ENCODE results near the gene SLC25A17. TPM values are rescaled to one million over a fixed set of nuclear protein-coding genes. Genes with fewer than 3 reads are reported as not detected.
"Not testable (repeated sequence)": the region's sequence is repeated elsewhere in the genome, so short reads cannot be mapped to it uniquely, and the experiment has no call there.

Gene SLC25A17
- total and polyA plus RNA-seq, 4 experiments from 2014 or later: 15.4 to 19.5 (median 16.5) TPM

- Mint-ChIP-seq H3K27me3 (no peaks in the 10 kb centered on the region), H3K27ac (no peak overlapping the region)
- intact Hi-C loops (cut with micrococcal nuclease): no loop called here
These were observed 59.8 kb downstream of the SLC25A17 start for GRCh38 chr22:40759294-40759840.

GRCh38 chr22:40758851-40759250 lies 60.3 kb downstream of the SLC25A17 start:
- H3K4me3 ChIP-seq (ENCODE audit: low read length in 2 of 2); H3K27ac ChIP-seq (ENCODE audit: low read depth, low read length); H3K27me3 ChIP-seq (ENCODE audit: insufficient read depth, low read length); DNase-seq; H3K9me3 Mint-ChIP-seq; H3K4me1 Mint-ChIP-seq; H3K36me3 ChIP-seq (ENCODE audit: insufficient read depth, low read length); H3K9me3 ChIP-seq (ENCODE audit: control insufficient read depth in 1 of 2, low read length in 2 of 2); H3K4me1 ChIP-seq (ENCODE audit: insufficient read depth, low read length); H3K36me3 Mint-ChIP-seq; intact Hi-C loops (cut with micrococcal nuclease); H3K27me3 Mint-ChIP-seq; H3K4me3 Mint-ChIP-seq: not testable (repeated sequence)
- peak overlapping the region in 1 of 7 donors; percentile 46 for H3K27ac Mint-ChIP-seq
- ChIA-PET POLR2A (ENCODE audit: partially characterized antibody) (interaction anchor here (0.5 to 5.4 kb wide), 4 partner anchors 12 to 690 kb away, joined by 3 to 63 read pairs (median 4); no protein-coding TSS in a partner anchor), CTCF (ENCODE audit: partially characterized antibody) (interaction anchor here (0.6 to 3.0 kb wide), 15 partner anchors 8 to 332 kb away, joined by 3 to 15 read pairs (median 4); no protein-coding TSS in a partner anchor)

More at GRCh38 chr22:40759294-40759840, 59.8 kb downstream of the SLC25A17 start:
- no peaks in the 10 kb centered on the region for H3K9me3 Mint-ChIP-seq
- no peak overlapping the region for H3K4me3 Mint-ChIP-seq
- ChIA-PET POLR2A (ENCODE audit: partially characterized antibody) (interaction anchor here (0.5 to 5.4 kb wide), 6 partner anchors 12 to 689 kb away, joined by 3 to 63 read pairs (median 4); no protein-coding TSS in a partner anchor), CTCF (ENCODE audit: partially characterized antibody) (interaction anchor here (0.6 to 3.0 kb wide), 17 partner anchors 9 to 332 kb away, joined by 3 to 15 read pairs (median 4); no protein-coding TSS in a partner anchor)
- H3K36me3 Mint-ChIP-seq: no peaks in the 10 kb centered on the region
- no peak overlapping the region for H3K4me3 ChIP-seq (ENCODE audit: low read length in 2 of 2)
- peaks cover 4% of the 10 kb centered on the region for H3K4me1 ChIP-seq (ENCODE audit: insufficient read depth, low read length)
- H3K4me1 Mint-ChIP-seq: peaks cover 2 to 4% (median 3%) of the 10 kb centered on the region in 4 donors
- H3K27me3 ChIP-seq (ENCODE audit: insufficient read depth, low read length): no peaks in the 10 kb centered on the region
- H3K36me3 ChIP-seq (ENCODE audit: insufficient read depth, low read length): no peaks in the 10 kb centered on the region
- no peak overlapping the region for H3K27ac ChIP-seq (ENCODE audit: low read depth, low read length)
- no peak for DNase-seq
- no peaks in the 10 kb centered on the region for H3K9me3 ChIP-seq (ENCODE audit: control insufficient read depth in 1 of 2, low read length in 2 of 2)

- Mint-ChIP-seq H3K4me3 (no peak overlapping the region), H3K9me3 (no peaks in the 10 kb centered on the region), H3K27ac (peak overlapping the region in 1 of 7 donors; percentile 57), H3K36me3 (no peaks in the 10 kb centered on the region), H3K4me1 (peaks cover 0 to 2% (median under 1%) of the 10 kb centered on the region in 4 donors), H3K27me3 (no peaks in the 10 kb centered on the region)
- no peaks in the 10 kb centered on the region for H3K36me3 ChIP-seq (ENCODE audit: insufficient read depth, low read length)
- intact Hi-C loops (cut with micrococcal nuclease): no loop called here
- DNase-seq: no peak
- no peak overlapping the region for H3K27ac ChIP-seq (ENCODE audit: low read depth, low read length)
- POLR2A ChIA-PET (ENCODE audit: partially characterized antibody): interaction anchor here (1.3 to 5.4 kb wide), 2 partner anchors 74 to 99 kb away, joined by 3 to 63 read pairs; partner anchors contain the start of gene XPNPEP3
- no peaks in the 10 kb centered on the region for H3K4me1 ChIP-seq (ENCODE audit: insufficient read depth, low read length)
- H3K4me3 ChIP-seq (ENCODE audit: low read length in 2 of 2): no peak overlapping the region
- CTCF ChIA-PET (ENCODE audit: partially characterized antibody): interaction anchor here (0.9 to 3.0 kb wide), 7 partner anchors 14 to 112 kb away, joined by 3 to 15 read pairs (median 5); no protein-coding TSS in a partner anchor
- H3K27me3 ChIP-seq (ENCODE audit: insufficient read depth, low read length): no peaks in the 10 kb centered on the region
- H3K9me3 ChIP-seq (ENCODE audit: control insufficient read depth in 1 of 2, low read length in 2 of 2): no peaks in the 10 kb centered on the region
These were observed 60.8 kb downstream of the SLC25A17 start for GRCh38 chr22:40758390-40758789.

- Mint-ChIP-seq H3K9me3 (no peaks in the 10 kb centered on the region), H3K27ac (no peak overlapping the region), H3K36me3 (no peaks in the 10 kb centered on the region), H3K4me3 (no peak overlapping the region), H3K4me1 (peaks cover 0 to 1% (median 0%) of the 10 kb centered on the region in 4 donors), H3K27me3 (no peaks in the 10 kb centered on the region)
- Histone ChIP-seq H3K4me1 (ENCODE audit: insufficient read depth, low read length) (no peaks in the 10 kb centered on the region), H3K27me3 (ENCODE audit: insufficient read depth, low read length) (no peaks in the 10 kb centered on the region), H3K36me3 (ENCODE audit: insufficient read depth, low read length) (no peaks in the 10 kb centered on the region), H3K4me3 (ENCODE audit: low read length in 2 of 2) (no peak overlapping the region), H3K27ac (ENCODE audit: low read depth, low read length) (no peak overlapping the region), H3K9me3 (ENCODE audit: control insufficient read depth in 1 of 2, low read length in 2 of 2) (no peaks in the 10 kb centered on the region)
- intact Hi-C loops (cut with micrococcal nuclease): no loop called here
- DNase-seq: no peak
- ChIA-PET CTCF (ENCODE audit: partially characterized antibody) (interaction anchor here (0.7 to 1.5 kb wide), 3 partner anchors 10 to 22 kb away, joined by 3 to 5 read pairs (median 4); no protein-coding TSS in a partner anchor), POLR2A (ENCODE audit: partially characterized antibody) (interaction anchor here (1.3 to 5.4 kb wide), 2 partner anchors 73 to 100 kb away, joined by 3 to 63 read pairs; partner anchors contain the start of gene XPNPEP3)
These were observed 62.1 kb downstream of the SLC25A17 start for GRCh38 chr22:40757071-40757470.

GRCh38 chr22:40753114-40753513 lies 66.0 kb downstream of the SLC25A17 start:
- Histone ChIP-seq H3K27me3 (ENCODE audit: insufficient read depth, low read length) (no peaks in the 10 kb centered on the region), H3K27ac (ENCODE audit: low read depth, low read length) (no peak overlapping the region), H3K9me3 (ENCODE audit: control insufficient read depth in 1 of 2, low read length in 2 of 2) (no peaks in the 10 kb centered on the region), H3K4me1 (ENCODE audit: insufficient read depth, low read length) (no peaks in the 10 kb centered on the region), H3K36me3 (ENCODE audit: insufficient read depth, low read length) (no peaks in the 10 kb centered on the region), H3K4me3 (ENCODE audit: low read length in 2 of 2) (no peak overlapping the region)
- H3K27me3 Mint-ChIP-seq: no peaks in the 10 kb centered on the region
- H3K36me3 Mint-ChIP-seq: no peaks in the 10 kb centered on the region
- ChIA-PET POLR2A (ENCODE audit: partially characterized antibody) (no interaction called here), CTCF (ENCODE audit: partially characterized antibody) (interaction anchor here (0.9 to 1.3 kb wide), 2 partner anchors 26 to 106 kb away, joined by 3 read pairs; no protein-coding TSS in a partner anchor)
- peaks cover 0 to 8% (median under 1%) of the 10 kb centered on the region in 8 donors for H3K9me3 Mint-ChIP-seq
- no peak overlapping the region for H3K27ac Mint-ChIP-seq
- no peak for DNase-seq
- intact Hi-C loops (cut with micrococcal nuclease): no loop called here
- H3K4me3 Mint-ChIP-seq: no peak overlapping the region
- H3K4me1 Mint-ChIP-seq: peaks cover 0 to 1% (median 0%) of the 10 kb centered on the region in 4 donors

- Mint-ChIP-seq H3K9me3 (peaks cover 0 to 8% (median 1%) of the 10 kb centered on the region in 8 donors), H3K27me3 (no peaks in the 10 kb centered on the region), H3K4me1 (peaks cover 0 to 1% (median 0%) of the 10 kb centered on the region in 4 donors), H3K36me3 (no peaks in the 10 kb centered on the region), H3K27ac (no peak overlapping the region), H3K4me3 (no peak overlapping the region)
- H3K27ac ChIP-seq (ENCODE audit: low read depth, low read length): no peak overlapping the region
- intact Hi-C loops (cut with micrococcal nuclease): no loop called here
- POLR2A ChIA-PET (ENCODE audit: partially characterized antibody): interaction anchor here (0.5 kb wide), 1 partner anchor 1365 kb away, joined by 4 read pairs; no protein-coding TSS in a partner anchor
- no peaks in the 10 kb centered on the region for H3K27me3 ChIP-seq (ENCODE audit: insufficient read depth, low read length)
- H3K36me3 ChIP-seq (ENCODE audit: insufficient read depth, low read length): no peaks in the 10 kb centered on the region
- CTCF ChIA-PET (ENCODE audit: partially characterized antibody): interaction anchor here (0.8 kb wide), 1 partner anchor 9 kb away, joined by 4 read pairs; no protein-coding TSS in a partner anchor
- no peaks in the 10 kb centered on the region for H3K4me1 ChIP-seq (ENCODE audit: insufficient read depth, low read length)
- no peaks in the 10 kb centered on the region for H3K9me3 ChIP-seq (ENCODE audit: control insufficient read depth in 1 of 2, low read length in 2 of 2)
- DNase-seq: no peak
- H3K4me3 ChIP-seq (ENCODE audit: low read length in 2 of 2): no peak overlapping the region
These were observed 67.9 kb downstream of the SLC25A17 start for GRCh38 chr22:40751250-40751649.

GRCh38 chr22:40749829-40750228 lies 69.3 kb downstream of the SLC25A17 start:
- no peaks in the 10 kb centered on the region for H3K4me1 ChIP-seq (ENCODE audit: insufficient read depth, low read length)
- H3K27ac ChIP-seq (ENCODE audit: low read depth, low read length): no peak overlapping the region
- Mint-ChIP-seq H3K36me3 (no peaks in the 10 kb centered on the region), H3K4me1 (no peaks in the 10 kb centered on the region), H3K27ac (no peak overlapping the region), H3K27me3 (no peaks in the 10 kb centered on the region), H3K9me3 (peaks cover 0 to 8% (median 1%) of the 10 kb centered on the region in 8 donors), H3K4me3 (no peak overlapping the region)
- ChIA-PET CTCF (ENCODE audit: partially characterized antibody) (no interaction called here), POLR2A (ENCODE audit: partially characterized antibody) (no interaction called here)
- no peaks in the 10 kb centered on the region for H3K27me3 ChIP-seq (ENCODE audit: insufficient read depth, low read length)
- DNase-seq: no peak
- no peak overlapping the region for H3K4me3 ChIP-seq (ENCODE audit: low read length in 2 of 2)
- no peaks in the 10 kb centered on the region for H3K36me3 ChIP-seq (ENCODE audit: insufficient read depth, low read length)
- intact Hi-C loops (cut with micrococcal nuclease): no loop called here
- no peaks in the 10 kb centered on the region for H3K9me3 ChIP-seq (ENCODE audit: control insufficient read depth in 1 of 2, low read length in 2 of 2)
